ENCODE measurements around the gene GNPAT. TPM values are rescaled to one million over a fixed set of nuclear protein-coding genes. Genes with fewer than 3 reads are reported as not detected.

GNPAT gene
- total and polyA plus RNA-seq, 2 of the 4 experiments (the other 2 are of a cell fraction), result 17.2 to 36.0 TPM

GRCh38 chr1:231313661-231314060 lies 72.6 kb downstream of the GNPAT start:
- DNase-seq, result no peak
- H2BK20ac ChIP-seq (ENCODE audit: low read depth, low read length), result no peak overlapping the region
- no peaks in the 10 kb centered on the region for H3K79me1 ChIP-seq (ENCODE audit: low read depth in 1 of 2, low read length in 2 of 2)
- H3K23ac ChIP-seq (ENCODE audit: low read depth, low read length), result no peak overlapping the region
- TF ChIP-seq, protein P1, sequence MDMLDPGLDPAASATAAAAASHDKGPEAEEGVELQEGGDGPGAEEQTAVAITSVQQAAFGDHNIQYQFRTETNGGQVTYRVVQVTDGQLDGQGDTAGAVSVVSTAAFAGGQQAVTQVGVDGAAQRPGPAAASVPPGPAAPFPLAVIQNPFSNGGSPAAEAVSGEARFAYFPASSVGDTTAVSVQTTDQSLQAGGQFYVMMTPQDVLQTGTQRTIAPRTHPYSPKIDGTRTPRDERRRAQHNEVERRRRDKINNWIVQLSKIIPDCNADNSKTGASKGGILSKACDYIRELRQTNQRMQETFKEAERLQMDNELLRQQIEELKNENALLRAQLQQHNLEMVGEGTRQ (IDR thresholded peaks at IDR 0.05; ENCODE audit: low read depth, low read length), result no peak
- no peak for TF ChIP-seq RCOR1 (IDR thresholded peaks at IDR 0.05; ENCODE audit: insufficient replicate concordance, low read length)
- no peak overlapping the region for H2BK120ac ChIP-seq (ENCODE audit: low read depth, low read length)
- H3K9me3 ChIP-seq (ENCODE audit: control insufficient read depth, insufficient read depth, low read length), result no peaks in the 10 kb centered on the region; the same call in 1 of the 2 replicates
- no peaks in the 10 kb centered on the region for H3K27me3 ChIP-seq (ENCODE audit: control insufficient read depth, insufficient read depth, low read length)
- H4K20me1 ChIP-seq (ENCODE audit: insufficient read depth, low read length), result no peaks in the 10 kb centered on the region
- H3K36me3 ChIP-seq (ENCODE audit: control insufficient read depth, insufficient read depth, low read length), result no peaks in the 10 kb centered on the region
- H3K4me3 ChIP-seq (ENCODE audit: insufficient read depth, low read depth, low read length), result no peak overlapping the region
- ChIA-PET POLR2A (ENCODE audit: unreplicated experiment) (no interaction called here), CTCF (no interaction called here)
- no peak overlapping the region for H2AFZ ChIP-seq (replicated peaks; ENCODE audit: low read length, poor library complexity)
- H3K4me2 ChIP-seq (ENCODE audit: low read depth, low read length), result no peak overlapping the region
- no peak overlapping the region for H2AK5ac ChIP-seq (ENCODE audit: low read depth, low read length)
- no peak overlapping the region for H2BK5ac ChIP-seq (ENCODE audit: low read depth, low read length, poor library complexity, severe bottlenecking)
- H4K8ac ChIP-seq (ENCODE audit: low read depth in 2 of 2, low read length in 2 of 2), result no peak overlapping the region
- intact Hi-C loops (cut with micrococcal nuclease), result no loop called here
- no peak overlapping the region for H4K5ac ChIP-seq (ENCODE audit: low read depth, low read length)
- in situ Hi-C loops (cut with MboI; ENCODE audit: low sequenced_read_pairs), result no loop called here
- H4K91ac ChIP-seq (ENCODE audit: insufficient read depth, low read depth, low read length), result no peak overlapping the region
- H3K9me1 ChIP-seq (ENCODE audit: insufficient read depth, low read length), result no peaks in the 10 kb centered on the region
- H3K56ac ChIP-seq (ENCODE audit: extremely low read depth, insufficient read depth, low read length), result no peak overlapping the region
- H3K14ac ChIP-seq (replicated peaks; ENCODE audit: low read depth, low read length), result no peak overlapping the region
- H2AK9ac ChIP-seq (replicated peaks; ENCODE audit: low read depth, low read length, poor library complexity), result no peak overlapping the region
- dilution Hi-C loops (cut with HindIII; ENCODE audit: low sequenced_read_pairs, unreplicated experiment), result no loop called here
- WGBS, 2 experiments (ENCODE audit: extremely low coverage in 2 of 2, insufficient read length in 1 of 2), result no CpG with 5 or more reads among the region's 4 CpGs
- no peaks in the 10 kb centered on the region for H3K4me1 ChIP-seq (ENCODE audit: control insufficient read depth, insufficient read depth, low read length)
- H2BK15ac ChIP-seq (ENCODE audit: low read depth, low read length), result no peak overlapping the region
- BruUV-seq (replicated peaks), result no TSS peak
- no peak overlapping the region for H3K18ac ChIP-seq (ENCODE audit: low read depth, low read length)
- no peak overlapping the region for H3K4ac ChIP-seq (ENCODE audit: low read depth, low read length)
- H3K27ac ChIP-seq (ENCODE audit: insufficient read depth, low read length), result no peak overlapping the region
- ATAC-seq (ENCODE audit: low read depth), result no peak
- H3K9ac ChIP-seq (ENCODE audit: low read depth, low read length), result no peak overlapping the region
